ENCODE data around the gene PKD2L1.

DNA sequence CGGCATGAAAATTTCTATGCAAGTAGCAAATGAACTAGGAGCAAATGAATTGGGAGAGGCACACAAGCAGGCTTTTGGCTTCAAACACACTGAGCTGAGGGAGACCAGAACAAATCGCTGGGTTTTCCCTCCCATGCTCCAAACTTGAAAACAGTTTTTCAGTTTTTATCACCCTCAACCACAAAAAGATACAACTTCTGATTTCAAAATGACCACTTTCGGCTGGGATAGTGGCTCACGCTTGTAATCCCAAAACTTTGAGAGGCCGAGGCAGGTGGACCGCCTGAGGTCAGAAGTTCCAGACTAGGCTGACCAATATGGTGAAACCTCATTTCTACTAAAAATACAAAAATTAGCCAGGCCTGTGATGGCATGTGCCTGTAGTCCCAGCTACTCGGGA, 91.6 kb downstream of the PKD2L1 start:
- TF ChIP-seq POLR2A (IDR thresholded peaks at IDR 0.05; ENCODE audit: low read length) (no peak), GATA1 (IDR thresholded peaks at IDR 0.05; ENCODE audit: low read depth, low read length) (no peak)
